Trophoblast cell (in vitro differentiated cells and primary cell): ENCODE measurements around the gene ACVR1B.

ENCODE experiments used
- DNase-seq, 2 donors: peaks; one replicate each; pipeline ENCODE4 v3.0.0-alpha.2; 2016
- H2AFZ ChIP-seq: 2 replicates; pipeline ENCODE4 v1.6.1; 2013; ENCODE audit warnings: low read length, moderate library complexity, mild to moderate bottlenecking; ENCODE audit not compliant: insufficient read depth, poor library complexity
- H2AK5ac ChIP-seq: 2 replicates; pipeline ENCODE4 v1.6.1; 2013; ENCODE audit warnings: mild to moderate bottlenecking, low read length
- H2BK120ac ChIP-seq: 2 replicates; pipeline ENCODE4 v1.6.1; 2013; ENCODE audit warnings: low read length, mild to moderate bottlenecking, moderate library complexity; ENCODE audit not compliant: insufficient read depth, poor library complexity
- H2BK12ac ChIP-seq: 2 replicates; pipeline ENCODE4 v1.6.1; 2013; ENCODE audit warnings: mild to moderate bottlenecking, low read length, moderate library complexity
- H2BK5ac ChIP-seq: 2 replicates; pipeline ENCODE4 v1.6.1; 2013; ENCODE audit warnings: low read length, low read depth, moderate library complexity, mild to moderate bottlenecking; ENCODE audit not compliant: poor library complexity
- H3K14ac ChIP-seq: 2 replicates; pipeline ENCODE4 v1.6.1; 2013; ENCODE audit warnings: mild to moderate bottlenecking, low read length
- H3K18ac ChIP-seq: 2 replicates; pipeline ENCODE4 v1.6.1; 2013; ENCODE audit warnings: mild to moderate bottlenecking, low read length
- H3K23ac ChIP-seq: 2 replicates; pipeline ENCODE4 v1.6.1; 2013; ENCODE audit warnings: low read length
- H3K27ac ChIP-seq: 2 replicates; pipeline ENCODE4 v1.5.1; 2013; ENCODE audit warnings: low read depth, mild to moderate bottlenecking, inconsistent platforms, low read length, moderate library complexity
- H3K27me3 ChIP-seq: 2 replicates; pipeline ENCODE4 v1.6.1; 2013; ENCODE audit warnings: inconsistent platforms, mild to moderate bottlenecking, low read length, moderate library complexity; ENCODE audit not compliant: insufficient read depth
- H3K36me3 ChIP-seq, 2 experiments: 1 replicate in 1 of 2; 2 replicates in 1 of 2; pipeline ENCODE4 v1.6.1; 2013; ENCODE audit warnings: low read length in 2 of 2, mild to moderate bottlenecking in 2 of 2, moderate library complexity in 1 of 2; ENCODE audit not compliant: insufficient read depth in 2 of 2, control insufficient read depth in 1 of 2
- H3K4ac ChIP-seq: 2 replicates; pipeline ENCODE4 v1.6.1; 2013; ENCODE audit warnings: low read depth, mild to moderate bottlenecking, low read length, moderate library complexity
- H3K4me1 ChIP-seq, 2 experiments: 1 replicate in 1 of 2; 2 replicates in 1 of 2; pipeline ENCODE4 v1.6.1; 2013; ENCODE audit warnings: low read length in 2 of 2, mild to moderate bottlenecking in 2 of 2, moderate library complexity in 1 of 2; ENCODE audit not compliant: insufficient read depth in 2 of 2, control insufficient read depth in 1 of 2
- H3K4me2 ChIP-seq: 2 replicates; pipeline ENCODE4 v1.6.1; 2013; ENCODE audit warnings: inconsistent platforms, mild to moderate bottlenecking, low read length, moderate library complexity
- H3K4me3 ChIP-seq: 2 replicates; pipeline ENCODE4 v1.5.1; 2013; ENCODE audit warnings: mild to moderate bottlenecking, low read depth, low read length, inconsistent platforms
- H3K79me1 ChIP-seq: one replicate; pipeline ENCODE4 v1.6.1; 2013; ENCODE audit warnings: low read length
- H3K79me2 ChIP-seq: 2 replicates; pipeline ENCODE4 v1.6.1; 2013; ENCODE audit warnings: low read length, mild to moderate bottlenecking; ENCODE audit not compliant: control insufficient read depth, insufficient read depth, poor library complexity
- H3K9ac ChIP-seq: 2 replicates; pipeline ENCODE4 v1.6.1; 2013; ENCODE audit warnings: mild to moderate bottlenecking, low read length
- H3K9me3 ChIP-seq: 2 replicates; pipeline ENCODE4 v1.6.1; 2013; ENCODE audit warnings: low read depth, mild to moderate bottlenecking, control low read depth, inconsistent platforms, low read length; ENCODE audit not compliant: insufficient read depth
- H4K12ac ChIP-seq: 2 replicates; pipeline ENCODE4 v1.6.1; 2013; ENCODE audit warnings: low read depth, mild to moderate bottlenecking, low read length, moderate library complexity
- H4K8ac ChIP-seq: 2 replicates; pipeline ENCODE4 v1.6.1; 2013; ENCODE audit warnings: low read depth, mild to moderate bottlenecking, low read length, moderate library complexity
- H4K91ac ChIP-seq: one replicate; pipeline ENCODE4 v1.6.1; 2013; ENCODE audit warnings: low read depth, mild to moderate bottlenecking, low read length, moderate library complexity
- WGBS: extraction: QIAGEN DNeasy Blood & Tissue Kit; methylation state at CpG from one replicate; pipeline ENCODE4 v1.1.7; 2013; ENCODE audit warnings: missing lambda C conversion rate; ENCODE audit not compliant: insufficient read length, insufficient coverage; ENCODE audit errors: extremely low coverage; 5-methylcytosine and 5-hydroxymethylcytosine counted together

Gene ACVR1B

GRCh38 chr12:51922146-51922545 is 29.4 kb upstream of the ACVR1B start:
- no CpG with 5 or more reads among the region's 2 CpGs for WGBS
- Histone ChIP-seq H3K4me2 (no peak overlapping the region), H3K79me1 (peaks cover 7% of the 10 kb centered on the region), H3K4me3 (no peak overlapping the region), H4K8ac (no peak overlapping the region), H3K27ac (no peak overlapping the region), H2AFZ (no peak overlapping the region), H3K4me1 (peaks cover 8 to 15% of the 10 kb centered on the region in 2 experiments), H3K23ac (no peak overlapping the region), H3K36me3 (no peaks in the 10 kb centered on the region), H3K27me3 (no peaks in the 10 kb centered on the region), H3K14ac (no peak overlapping the region), H2AK5ac (no peak overlapping the region), H2BK5ac (no peak overlapping the region), H3K18ac (no peak overlapping the region), H4K12ac (no peak overlapping the region), H4K91ac (no peak overlapping the region), H2BK12ac (no peak overlapping the region), H3K79me2 (no peaks in the 10 kb centered on the region), H2BK120ac (no peak overlapping the region), H3K4ac (no peak overlapping the region), H3K9me3 (no peaks in the 10 kb centered on the region), H3K9ac (no peak overlapping the region)
- DNase-seq = no peak

GRCh38 chr12:51922762-51923505 is 28.6 kb upstream of the ACVR1B start:
- H3K36me3 ChIP-seq = no peaks in the 10 kb centered on the region
- H2AFZ ChIP-seq = no peak overlapping the region

GRCh38 chr12:51923506-51924365 is 27.8 kb upstream of the ACVR1B start:
- no peak overlapping the region for H2AK5ac ChIP-seq
- H4K8ac ChIP-seq = no peak overlapping the region
- no peak overlapping the region for H2BK120ac ChIP-seq
- H3K27ac ChIP-seq = no peak overlapping the region
- no peak overlapping the region for H2AFZ ChIP-seq
- H3K18ac ChIP-seq = no peak overlapping the region
- no peak overlapping the region for H3K4me2 ChIP-seq
- H3K4me1 ChIP-seq = peaks cover 8 to 15% of the 10 kb centered on the region in 2 experiments
- no peak overlapping the region for H2BK5ac ChIP-seq
- no peak overlapping the region for H3K4me3 ChIP-seq
- no peaks in the 10 kb centered on the region for H3K79me2 ChIP-seq
- H3K79me1 ChIP-seq = peaks cover 7% of the 10 kb centered on the region
- H3K27me3 ChIP-seq = no peaks in the 10 kb centered on the region
- no peak overlapping the region for H4K12ac ChIP-seq
- H3K23ac ChIP-seq = no peak overlapping the region
- no peak overlapping the region for H3K9ac ChIP-seq
- no CpG with 5 or more reads among the region's 31 CpGs for WGBS
- no peak overlapping the region for H4K91ac ChIP-seq
- H3K36me3 ChIP-seq = no peaks in the 10 kb centered on the region
- no peaks in the 10 kb centered on the region for H3K9me3 ChIP-seq
- no peak overlapping the region for H3K4ac ChIP-seq
- DNase-seq = peak; percentile 61 to 63
- no peak overlapping the region for H3K14ac ChIP-seq
- H2BK12ac ChIP-seq = no peak overlapping the region

More at GRCh38 chr12:51922762-51923505, 28.6 kb upstream of the ACVR1B start:
- H3K9me3 ChIP-seq = no peaks in the 10 kb centered on the region
- no peak overlapping the region for H3K4me2 ChIP-seq
- H3K4me3 ChIP-seq = peak overlapping the region; percentile 15
- peaks cover 7% of the 10 kb centered on the region for H3K79me1 ChIP-seq
- H3K4ac ChIP-seq = no peak overlapping the region
- no peak overlapping the region for H3K23ac ChIP-seq
- no peak overlapping the region for H4K91ac ChIP-seq
- H3K27ac ChIP-seq = no peak overlapping the region
- no peak overlapping the region for H4K8ac ChIP-seq
- no peak overlapping the region for H3K18ac ChIP-seq
- WGBS = no CpG with 5 or more reads among the region's 16 CpGs
- H2BK120ac ChIP-seq = no peak overlapping the region
- no peak overlapping the region for H3K9ac ChIP-seq
- peaks cover 8 to 15% of the 10 kb centered on the region in 2 experiments for H3K4me1 ChIP-seq
- no peak overlapping the region for H2BK12ac ChIP-seq
- no peaks in the 10 kb centered on the region for H3K79me2 ChIP-seq
- peak; percentile 51 to 71 for DNase-seq
- no peaks in the 10 kb centered on the region for H3K27me3 ChIP-seq
- H4K12ac ChIP-seq = no peak overlapping the region
- H2AK5ac ChIP-seq = no peak overlapping the region
- no peak overlapping the region for H2BK5ac ChIP-seq
- H3K14ac ChIP-seq = no peak overlapping the region

GRCh38 chr12:51924551-51925319 is 26.8 kb upstream of the ACVR1B start:
- Histone ChIP-seq H3K9me3 (no peaks in the 10 kb centered on the region), H3K79me2 (no peaks in the 10 kb centered on the region), H2AFZ (no peak overlapping the region), H3K4me1 (peaks cover 8 to 15% of the 10 kb centered on the region in 2 experiments), H3K23ac (no peak overlapping the region), H3K36me3 (no peaks in the 10 kb centered on the region), H2AK5ac (no peak overlapping the region), H4K12ac (no peak overlapping the region), H3K4me3 (no peak overlapping the region), H3K79me1 (peaks cover 7% of the 10 kb centered on the region), H3K27me3 (no peaks in the 10 kb centered on the region), H2BK120ac (no peak overlapping the region), H2BK12ac (peak overlapping the region; percentile 4), H3K14ac (no peak overlapping the region), H3K4me2 (no peak overlapping the region), H4K8ac (no peak overlapping the region), H3K27ac (no peak overlapping the region), H3K18ac (no peak overlapping the region), H4K91ac (peak overlapping the region; percentile 45), H3K4ac (no peak overlapping the region), H3K9ac (no peak overlapping the region), H2BK5ac (no peak overlapping the region)
- DNase-seq = peak in 1 of 2 donors; percentile 13
- no CpG with 5 or more reads among the region's 5 CpGs for WGBS
